ENCODE results near the gene RAB17.

GRCh38 chr2:237549643-237550415, 40.7 kb downstream of the RAB17 start:
- no peak for TF ChIP-seq CTCF (conservative IDR thresholded peaks at IDR 0.05)
- no peak for TF ChIP-seq EZH2 (IDR thresholded peaks at IDR 0.05; ENCODE audit: low read depth)

Measured in PC-9 (cell line).